ENCODE measurements around the gene MED28. TPM values are rescaled to one million over a fixed set of nuclear protein-coding genes. Genes with fewer than 3 reads are reported as not detected.

The MED28 gene
- total RNA-seq, 1 experiment from 2014 or later: 43.1 TPM

- H2AFZ ChIP-seq: no peak overlapping the region
- H3K4me3 ChIP-seq: no peak overlapping the region
- no peaks in the 10 kb centered on the region for H3K9me2 ChIP-seq (ENCODE audit: insufficient read depth)
- TF ChIP-seq EZH2 (IDR thresholded peaks at IDR 0.05; ENCODE audit: low read depth) (no peak), CTCF (conservative IDR thresholded peaks at IDR 0.05) (no peak)
- no peak overlapping the region for H3K4me2 ChIP-seq
- no peaks in the 10 kb centered on the region for H3K36me3 ChIP-seq (ENCODE audit: low read depth)
- ChIA-PET CTCF (no interaction called here), POLR2A (ENCODE audit: unreplicated experiment) (no interaction called here)
- no peaks in the 10 kb centered on the region for H3K4me1 ChIP-seq (replicated peaks; ENCODE audit: insufficient read depth)
- DNase-seq: no peak
- intact Hi-C loops (cut with micrococcal nuclease; ENCODE audit: unreplicated experiment): no loop called here
- no peaks in the 10 kb centered on the region for H3K79me2 ChIP-seq (ENCODE audit: low read depth)
- no peaks in the 10 kb centered on the region for H3K27me3 ChIP-seq (ENCODE audit: insufficient read depth, low read depth)
- H4K20me1 ChIP-seq (ENCODE audit: insufficient read depth): no peaks in the 10 kb centered on the region
- H3F3A ChIP-seq (ENCODE audit: insufficient read depth, low read depth): no peaks in the 10 kb centered on the region
- no TSS peak for BruUV-seq (replicated peaks)
- H3K9me3 ChIP-seq (ENCODE audit: insufficient read depth, low read depth): no peaks in the 10 kb centered on the region
- no peak overlapping the region for H3K27ac ChIP-seq
Observed at GRCh38 chr4:17642398-17642783, 27.9 kb downstream of the MED28 start.

- Histone ChIP-seq H2AFZ (no peak overlapping the region), H3K9me3 (ENCODE audit: insufficient read depth, low read depth) (no peaks in the 10 kb centered on the region), H3K36me3 (ENCODE audit: low read depth) (no peaks in the 10 kb centered on the region), H3K27ac (no peak overlapping the region), H3K4me3 (no peak overlapping the region), H3K4me1 (replicated peaks; ENCODE audit: insufficient read depth) (no peaks in the 10 kb centered on the region), H3K79me2 (ENCODE audit: low read depth) (no peaks in the 10 kb centered on the region), H3K9me2 (ENCODE audit: insufficient read depth) (no peaks in the 10 kb centered on the region), H3K27me3 (ENCODE audit: insufficient read depth, low read depth) (no peaks in the 10 kb centered on the region), H4K20me1 (ENCODE audit: insufficient read depth) (no peaks in the 10 kb centered on the region), H3K4me2 (no peak overlapping the region), H3F3A (ENCODE audit: insufficient read depth, low read depth) (no peaks in the 10 kb centered on the region)
- ChIA-PET POLR2A (ENCODE audit: unreplicated experiment) (no interaction called here), CTCF (no interaction called here)
- no peak for TF ChIP-seq CTCF (conservative IDR thresholded peaks at IDR 0.05)
- no peak for TF ChIP-seq EZH2 (IDR thresholded peaks at IDR 0.05; ENCODE audit: low read depth)
- no peak for DNase-seq
- intact Hi-C loops (cut with micrococcal nuclease; ENCODE audit: unreplicated experiment): no loop called here
- BruUV-seq (replicated peaks): no TSS peak
Observed at GRCh38 chr4:17646693-17647092, 32.3 kb downstream of the MED28 start.

GRCh38 chr4:17647176-17647806 lies 32.9 kb downstream of the MED28 start:
- TF ChIP-seq EZH2 (IDR thresholded peaks at IDR 0.05; ENCODE audit: low read depth) (no peak), CTCF (conservative IDR thresholded peaks at IDR 0.05) (no peak)
- Histone ChIP-seq H3K36me3 (ENCODE audit: low read depth) (no peaks in the 10 kb centered on the region), H3K9me3 (ENCODE audit: insufficient read depth, low read depth) (no peaks in the 10 kb centered on the region), H3K27me3 (ENCODE audit: insufficient read depth, low read depth) (no peaks in the 10 kb centered on the region), H3K4me3 (no peak overlapping the region), H3F3A (ENCODE audit: insufficient read depth, low read depth) (no peaks in the 10 kb centered on the region), H2AFZ (no peak overlapping the region), H3K9me2 (ENCODE audit: insufficient read depth) (no peaks in the 10 kb centered on the region), H3K4me2 (no peak overlapping the region), H4K20me1 (ENCODE audit: insufficient read depth) (no peaks in the 10 kb centered on the region), H3K79me2 (ENCODE audit: low read depth) (no peaks in the 10 kb centered on the region), H3K4me1 (replicated peaks; ENCODE audit: insufficient read depth) (no peaks in the 10 kb centered on the region), H3K27ac (no peak overlapping the region)
- ChIA-PET CTCF (interaction anchor here (0.7 kb wide), 1 partner anchor 1044 kb away, joined by 17 read pairs; no protein-coding TSS in a partner anchor), POLR2A (ENCODE audit: unreplicated experiment) (no interaction called here)
- intact Hi-C loops (cut with micrococcal nuclease; ENCODE audit: unreplicated experiment): no loop called here
- no peak for DNase-seq
- no TSS peak for BruUV-seq (replicated peaks)

All from PC-9 (cell line).